GM19239 (cell line): Measurements from ENCODE around the gene RAB30.

Experiments used
- DNase-seq: peaks from one replicate; pipeline ENCODE4 v3.0.0; 2011; ENCODE audit warnings: low spot score; ENCODE audit not compliant: insufficient read length
- FAIRE-seq: peaks from 2 replicates; lab custom pipeline; 2011; peaks lifted over from hg19 to GRCh38; lab: Jason Lieb, UNC

RAB30 gene

DNA sequence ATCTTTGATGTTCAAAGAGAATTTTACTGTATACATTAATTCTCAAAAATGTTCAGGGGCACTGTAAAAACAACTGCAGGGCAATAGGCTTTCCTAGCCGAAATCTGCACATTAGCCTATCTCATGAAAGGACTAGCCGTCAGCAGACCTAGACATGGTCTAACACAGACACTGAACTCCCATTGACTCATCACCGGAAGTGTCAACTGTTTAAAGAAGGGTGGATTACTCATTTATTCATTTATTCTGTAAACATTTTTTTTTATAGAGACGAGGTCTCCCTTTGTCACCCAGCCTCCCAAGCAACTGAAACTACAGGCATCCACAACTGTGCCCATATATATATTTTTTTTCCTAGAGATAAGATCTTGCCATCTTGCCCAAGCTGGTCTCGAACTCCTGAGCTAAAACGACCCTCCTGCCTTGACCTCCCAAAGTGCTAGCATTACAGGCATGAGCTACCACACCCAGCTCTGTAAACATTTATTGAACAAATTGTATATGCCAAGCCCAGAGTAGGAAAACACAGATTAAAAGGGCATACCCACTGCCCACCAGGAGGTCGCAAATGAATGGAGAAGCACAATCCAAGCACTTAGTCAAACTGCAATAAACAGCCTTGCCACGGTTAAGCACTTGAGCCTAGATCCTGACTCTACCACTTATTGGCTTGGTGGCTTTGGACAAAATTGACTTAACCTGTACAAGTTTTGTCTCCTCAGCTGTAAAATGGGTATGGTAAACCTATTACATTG is 26.6 kb downstream of the RAB30 start:
- FAIRE-seq, result no peak
- DNase-seq, result no peak

GRCh38 chr11:83042964-83043711 is 28.6 kb downstream of the RAB30 start:
- FAIRE-seq, result no peak
- no peak for DNase-seq

DNA sequence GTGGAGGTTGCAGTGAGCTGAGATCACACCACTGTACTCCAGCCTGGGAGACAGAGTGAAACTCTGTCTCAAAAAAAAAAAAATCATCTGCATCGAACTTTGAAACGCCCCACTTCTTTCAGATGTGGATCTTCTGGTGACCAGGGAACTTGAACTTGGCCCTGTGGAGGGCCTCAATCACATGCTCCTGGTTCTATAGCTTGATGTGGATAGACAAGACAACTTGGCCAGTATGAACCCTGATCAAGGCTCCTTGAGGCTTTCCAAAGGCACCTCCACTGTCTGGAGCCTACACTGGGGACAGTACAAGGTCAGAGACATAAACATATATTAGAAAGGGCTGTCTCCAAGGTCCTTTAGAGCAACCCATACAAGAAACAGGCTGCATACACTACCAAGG is 30.6 kb downstream of the RAB30 start:
- no peak for FAIRE-seq
- no peak for DNase-seq

DNA sequence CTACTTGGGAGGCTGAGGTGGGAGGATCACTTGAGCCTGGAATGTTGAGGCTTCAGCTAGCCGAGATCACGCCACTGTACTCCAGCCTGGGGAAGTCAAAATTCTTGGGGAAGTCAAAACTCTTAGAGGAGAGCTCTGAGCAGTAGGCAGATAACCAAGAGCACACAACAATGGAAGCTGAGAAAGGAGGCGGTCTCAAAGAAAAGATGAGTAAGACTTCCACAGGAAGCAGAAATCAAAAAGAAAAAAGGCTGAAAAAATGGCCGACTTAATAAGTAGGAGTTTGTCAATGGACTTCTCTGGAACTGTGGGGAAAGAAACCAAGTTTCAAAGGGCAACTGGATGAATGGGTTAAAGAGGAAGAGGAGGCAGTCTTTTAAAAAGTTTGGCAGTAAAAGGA is 32.1 kb downstream of the RAB30 start:
- DNase-seq (no peak), FAIRE-seq (no peak)

DNA sequence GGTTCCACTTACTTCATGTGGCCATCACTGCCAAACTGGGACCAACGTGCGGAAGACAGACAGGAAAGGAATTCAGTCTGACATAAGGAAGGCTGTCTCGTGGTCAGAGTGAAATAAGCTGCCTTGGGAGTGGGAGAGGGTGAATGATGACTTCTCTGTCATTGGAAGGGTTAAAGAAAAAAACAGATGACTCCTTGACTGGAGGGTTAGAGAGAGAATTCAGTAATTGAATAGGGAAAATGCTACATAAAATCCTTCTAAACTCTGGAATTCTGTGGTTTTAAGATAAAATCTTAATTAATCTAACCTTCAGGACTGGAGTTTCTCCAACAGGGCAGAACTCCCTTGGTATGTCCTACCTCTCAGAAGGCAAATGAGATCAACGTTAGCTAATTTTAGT is 33.8 kb downstream of the RAB30 start:
- DNase-seq (no peak), FAIRE-seq (no peak)

DNA sequence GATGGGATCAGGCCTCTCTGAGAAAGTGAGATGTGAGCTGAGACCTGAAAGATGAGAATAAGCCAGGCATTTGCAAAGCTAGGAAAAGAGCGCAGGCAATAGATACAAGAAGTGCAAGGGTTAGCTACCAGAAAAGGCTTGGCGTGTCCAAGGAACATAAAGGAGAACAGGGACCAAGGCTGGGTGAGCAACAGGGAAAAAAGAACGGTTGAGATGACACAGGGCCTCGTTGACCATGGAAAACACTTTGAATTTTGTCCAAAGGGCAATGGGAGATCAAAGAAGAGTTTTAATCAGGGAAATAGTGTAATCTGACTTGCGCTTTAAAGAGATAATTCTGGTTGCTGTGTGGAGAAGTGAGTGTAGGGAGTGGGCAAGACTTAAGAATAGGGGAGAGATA is 35.0 kb downstream of the RAB30 start:
- no peak for FAIRE-seq
- no peak for DNase-seq

- peak; percentile 18 for FAIRE-seq
Measured at GRCh38 chr11:83035070-83035854, 36.4 kb downstream of the RAB30 start.

DNA sequence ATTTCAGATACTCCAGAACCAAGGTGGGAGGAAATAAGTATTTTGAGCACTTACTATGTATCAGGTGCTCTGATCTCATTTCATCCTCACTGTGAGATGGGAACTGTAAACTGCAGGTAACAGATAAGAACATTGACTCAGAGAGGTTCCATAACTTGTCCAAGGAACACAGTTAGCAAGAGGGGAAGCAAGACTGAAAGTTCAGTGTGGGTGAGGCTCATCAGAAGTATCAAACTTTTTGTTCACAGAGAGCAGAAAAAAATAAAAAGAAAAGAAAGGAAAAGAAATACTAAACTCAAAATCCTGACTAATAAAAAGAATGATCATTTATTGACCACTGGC is 37.1 kb downstream of the RAB30 start:
- FAIRE-seq, result no peak
- DNase-seq, result no peak

More at GRCh38 chr11:83035070-83035854, 36.4 kb downstream of the RAB30 start:
- no peak for DNase-seq

DNA sequence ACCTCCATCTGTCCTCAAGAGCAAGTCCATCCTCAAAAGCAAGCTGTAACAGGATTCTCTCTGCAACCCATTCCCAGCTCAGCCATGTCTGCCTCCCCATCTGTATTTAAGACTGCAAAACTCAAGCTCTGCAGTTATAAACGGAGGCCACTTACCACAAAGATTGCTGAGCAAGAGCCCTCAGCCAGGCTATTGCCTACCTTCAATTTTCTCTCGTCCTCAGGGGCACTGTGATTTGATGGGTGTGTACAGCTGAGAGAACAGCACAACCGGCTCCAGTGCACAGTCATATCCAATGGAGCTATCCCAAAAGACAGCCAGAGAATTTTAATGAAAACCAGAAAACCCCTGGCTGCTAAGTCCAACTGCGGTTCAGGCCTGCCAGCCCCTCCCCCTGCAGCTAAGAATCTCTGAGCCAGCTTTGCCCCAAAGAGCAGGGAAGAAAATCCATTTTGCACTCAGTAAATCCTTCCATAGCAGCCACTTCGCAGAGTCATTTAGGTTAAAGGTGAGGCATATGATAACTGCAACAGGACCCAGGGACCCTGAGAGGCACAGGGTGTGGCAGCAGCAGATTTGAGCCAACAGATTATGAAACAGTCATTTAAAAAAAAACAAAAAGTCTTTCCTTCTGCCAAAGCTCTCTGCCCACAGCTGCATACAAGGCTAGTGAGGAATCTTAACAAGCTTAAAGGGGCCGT is 37.6 kb downstream of the RAB30 start:
- no peak for DNase-seq
- FAIRE-seq, result peak; percentile 4

DNA sequence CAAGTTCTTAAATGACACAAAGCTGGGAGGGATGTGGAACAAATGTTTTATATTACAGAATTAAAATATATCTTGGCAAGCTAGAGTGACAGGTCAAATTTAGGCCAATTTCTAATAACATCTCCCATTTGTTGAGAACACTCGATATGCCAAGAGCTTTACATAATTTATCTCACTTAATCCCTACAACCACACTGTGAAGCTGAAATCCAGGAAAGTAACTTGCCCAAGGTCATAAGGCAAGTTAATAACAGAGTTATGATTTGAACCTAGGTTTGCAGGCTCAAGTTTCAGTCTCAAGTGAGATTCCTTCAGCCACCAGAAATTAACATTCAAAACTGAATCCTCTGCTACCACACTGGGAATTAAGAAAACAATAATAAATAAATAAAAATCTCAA is 38.3 kb downstream of the RAB30 start:
- FAIRE-seq, result no peak
- no peak for DNase-seq

- no peak for FAIRE-seq
Measured at GRCh38 chr11:83031127-83031526, 40.6 kb downstream of the RAB30 start.

GRCh38 chr11:83027794-83028193 is 43.9 kb downstream of the RAB30 start:
- FAIRE-seq (no peak), DNase-seq (no peak)

More at GRCh38 chr11:83031127-83031526, 40.6 kb downstream of the RAB30 start:
- no peak for DNase-seq

DNA sequence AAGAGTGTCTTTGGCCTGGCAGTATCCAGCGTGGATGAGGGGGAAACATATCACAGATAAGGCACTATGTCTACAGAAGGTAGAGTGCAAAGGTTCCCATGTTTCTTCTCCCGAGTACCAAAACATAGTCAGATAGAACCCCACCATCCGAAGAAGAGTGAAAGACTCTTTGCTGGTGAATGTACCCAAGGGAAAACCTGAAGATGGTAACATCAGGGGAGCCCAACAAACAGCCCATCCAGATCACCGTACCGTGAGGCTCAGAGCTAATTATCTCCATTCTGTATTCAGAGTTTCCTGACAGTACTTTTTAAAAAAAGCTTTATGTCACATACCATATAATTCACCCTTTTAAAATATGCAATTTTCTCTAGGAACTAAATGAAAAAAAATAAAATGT is 44.4 kb downstream of the RAB30 start:
- DNase-seq (no peak), FAIRE-seq (no peak)

- FAIRE-seq, result no peak
- no peak for DNase-seq
Measured at GRCh38 chr11:83026229-83026628, 45.5 kb downstream of the RAB30 start.

- no peak for DNase-seq
- peak; percentile 65 for FAIRE-seq
Measured at GRCh38 chr11:83025267-83025704, 46.4 kb downstream of the RAB30 start.

GRCh38 chr11:83024270-83024854 is 47.3 kb downstream of the RAB30 start:
- FAIRE-seq (no peak), DNase-seq (no peak)

- FAIRE-seq, result peak; percentile 4
- no peak for DNase-seq
Measured at GRCh38 chr11:83023410-83023809, 48.3 kb downstream of the RAB30 start.

DNA sequence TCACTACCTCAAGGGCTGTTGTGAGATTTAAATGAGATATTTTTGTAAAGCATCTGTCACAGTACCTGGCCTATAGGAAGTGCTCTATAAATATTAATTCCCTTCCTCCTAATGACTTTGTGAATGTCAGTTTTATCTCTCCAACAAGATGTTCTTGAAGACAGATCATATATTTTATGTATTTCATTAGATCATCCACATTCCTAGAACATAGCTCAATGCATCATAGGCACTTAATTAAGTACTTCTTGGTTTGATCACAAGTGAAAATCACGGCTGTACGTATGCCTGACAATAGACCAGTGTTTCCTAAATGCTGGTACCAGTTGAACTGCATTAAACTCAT is 49.9 kb downstream of the RAB30 start:
- no peak for DNase-seq
- no peak for FAIRE-seq

- DNase-seq (no peak), FAIRE-seq (no peak)
Measured at GRCh38 chr11:83020942-83021779, 50.5 kb downstream of the RAB30 start.
